ENCODE data around the gene SLC2A4RG. TPM values are rescaled to one million over a fixed set of nuclear protein-coding genes. Genes with fewer than 3 reads are reported as not detected.

SLC2A4RG gene
- total RNA-seq, 4 donors from 2014 or later, result 10.5 to 120 (median 41.0) TPM

GRCh38 chr20:63792866-63793265 lies 53.3 kb downstream of the SLC2A4RG start:
- H3K27me3 ChIP-seq, result no peaks in the 10 kb centered on the region
- no peak overlapping the region for H3K4me3 ChIP-seq
- no peak for DNase-seq
- no peaks in the 10 kb centered on the region for H3K4me1 ChIP-seq
- intact Hi-C loops (cut with DNase I; ENCODE audit: low total_unique reads), result no loop called here
- no peaks in the 10 kb centered on the region for H3K9me3 ChIP-seq
- peak overlapping the region in 1 of 2 donors; percentile 29 for H3K27ac ChIP-seq
- no peak for TF ChIP-seq POLR2A (IDR thresholded peaks at IDR 0.05)
- TF ChIP-seq CTCF (IDR thresholded peaks at IDR 0.05), result no peak
- no peaks in the 10 kb centered on the region for H3K36me3 ChIP-seq

Small RNA genes lying within 50 kb of the gene (small RNA-seq; reads per million reads assigned to genes)
- gene LIME1 (not detected), gene TNFRSF6B (not detected)

Other genes starting within 250 kb of the SLC2A4RG start
- 1 to 10 TPM in 2 of 4 donors, not detected in 2; 1.1 to 1.5 TPM for gene EEF1A2, start 240.7 kb upstream of the SLC2A4RG start, total RNA-seq
- gene PPDPF, start 219.0 kb upstream of the SLC2A4RG start, total RNA-seq, result 100 to 1,000 TPM in 2 of 4 donors, 10 to 100 TPM in 2; 35.8 to 200 (median 88.6) TPM
- gene PTK6, start 202.4 kb upstream of the SLC2A4RG start, total RNA-seq, result under 1 TPM in 2 of 4 donors, not detected in 2; under 0.01 TPM
- gene SRMS, start 192.0 kb upstream of the SLC2A4RG start, total RNA-seq, result not detected
- under 1 TPM in 2 of 4 donors, not detected in 2; 0.34 to 0.69 TPM for gene FNDC11, start 185.6 kb upstream of the SLC2A4RG start, total RNA-seq
- gene HELZ2, start 165.5 kb upstream of the SLC2A4RG start, total RNA-seq, result 10 to 100 TPM in 3 of 4 donors, 1 to 10 TPM in 1; 3.5 to 41.9 (median 22.1) TPM
- gene GMEB2, start 112.7 kb upstream of the SLC2A4RG start, total RNA-seq, result 10 to 100 TPM in 2 of 4 donors, 1 to 10 TPM in 2; 2.1 to 24.8 (median 11.5) TPM
- 10 to 100 TPM in 3 of 4 donors, 1 to 10 TPM in 1; 9.2 to 30.5 (median 20.9) TPM for gene STMN3, start 86.4 kb upstream of the SLC2A4RG start, total RNA-seq
- 10 to 100 TPM; 17.4 to 56.5 (median 26.6) TPM for gene RTEL1, start 81.5 kb upstream of the SLC2A4RG start, total RNA-seq
- 1 to 10 TPM in 1 of 4 donors, under 1 TPM in 1, not detected in 2; 0.83 to 4.1 TPM for gene TNFRSF6B, start 43.1 kb upstream of the SLC2A4RG start, total RNA-seq
- 10 to 100 TPM; 26.1 to 59.8 (median 33.5) TPM for gene ARFRP1, start 31.8 kb upstream of the SLC2A4RG start, total RNA-seq
- 10 to 100 TPM in 3 of 4 donors, 1 to 10 TPM in 1; 1.5 to 37.9 (median 15.3) TPM for gene ZGPAT, start 31.7 kb upstream of the SLC2A4RG start, total RNA-seq
- gene LIME1, start 3.1 kb upstream of the SLC2A4RG start, total RNA-seq, result 10 to 100 TPM in 1 of 4 donors, 1 to 10 TPM in 3; 2.6 to 10.5 (median 8.4) TPM
- gene ZBTB46, start 91.5 kb downstream of the SLC2A4RG start, total RNA-seq, result 10 to 100 TPM in 3 of 4 donors, 1 to 10 TPM in 1; 5.0 to 62.8 (median 38.8) TPM
- gene ABHD16B, start 121.7 kb downstream of the SLC2A4RG start, total RNA-seq, result not detected
- gene TPD52L2, start 125.5 kb downstream of the SLC2A4RG start, total RNA-seq, result 10 to 100 TPM; 44.1 to 77.8 (median 62.0) TPM
- gene DNAJC5, start 155.3 kb downstream of the SLC2A4RG start, total RNA-seq, result 10 to 100 TPM; 10.9 to 39.8 (median 25.6) TPM
- gene UCKL1, start 216.6 kb downstream of the SLC2A4RG start, total RNA-seq, result 10 to 100 TPM; 21.8 to 64.6 (median 23.5) TPM
- 10 to 100 TPM in 3 of 4 donors, 1 to 10 TPM in 1; 4.7 to 23.3 (median 17.4) TPM for gene ZNF512B, start 230.2 kb downstream of the SLC2A4RG start, total RNA-seq
- gene SAMD10, start 239.9 kb downstream of the SLC2A4RG start, total RNA-seq, result 1 to 10 TPM in 2 of 4 donors, under 1 TPM in 1, not detected in 1; 0.83 to 7.6 (median 1.2) TPM
- 10 to 100 TPM; 28.5 to 73.0 (median 69.6) TPM for gene PRPF6, start 241.4 kb downstream of the SLC2A4RG start, total RNA-seq